ENCODE results near the gene PGBD4.
A peak's percentile ranks its signal among the peaks of the same experiment; 100 is the strongest.
"Not testable (repeated sequence)": the region's sequence is repeated elsewhere in the genome, so short reads cannot be mapped to it uniquely, and the experiment has no call there.

Gene PGBD4

GRCh38 chr15:34114215-34114614 lies 12.3 kb downstream of the PGBD4 start:
- ATAC-seq (no peak), DNase-seq (no peak)

GRCh38 chr15:34114739-34115138 lies 12.9 kb downstream of the PGBD4 start:
- no peak for ATAC-seq
- DNase-seq = no peak

GRCh38 chr15:34116620-34117019 lies 14.7 kb downstream of the PGBD4 start:
- DNase-seq (no peak), ATAC-seq (no peak)

- DNase-seq = no peak
- ATAC-seq = no peak
Observed at GRCh38 chr15:34119291-34119690, 17.4 kb downstream of the PGBD4 start.

GRCh38 chr15:34120420-34120819 lies 18.5 kb downstream of the PGBD4 start:
- not testable (repeated sequence) for ATAC-seq

GRCh38 chr15:34121786-34122185 lies 19.9 kb downstream of the PGBD4 start:
- ATAC-seq, DNase-seq: not testable (repeated sequence)

More at GRCh38 chr15:34120420-34120819, 18.5 kb downstream of the PGBD4 start:
- not testable (repeated sequence) for DNase-seq

GRCh38 chr15:34122771-34123183 lies 20.9 kb downstream of the PGBD4 start:
- no peak for DNase-seq
- no peak for ATAC-seq

GRCh38 chr15:34124651-34125050 lies 22.8 kb downstream of the PGBD4 start:
- no peak for DNase-seq

GRCh38 chr15:34125945-34126344 lies 24.1 kb downstream of the PGBD4 start:
- ATAC-seq = no peak
- DNase-seq = no peak

More at GRCh38 chr15:34124651-34125050, 22.8 kb downstream of the PGBD4 start:
- no peak for ATAC-seq

- DNase-seq = no peak
- ATAC-seq = no peak
Observed at GRCh38 chr15:34126522-34126921, 24.6 kb downstream of the PGBD4 start.

GRCh38 chr15:34128898-34129297 lies 27.0 kb downstream of the PGBD4 start:
- ATAC-seq (no peak), DNase-seq (no peak)

- DNase-seq (no peak), ATAC-seq (no peak)
Observed at GRCh38 chr15:34132881-34133280, 31.0 kb downstream of the PGBD4 start.

- DNase-seq = no peak
- ATAC-seq = no peak
Observed at GRCh38 chr15:34133511-34133910, 31.6 kb downstream of the PGBD4 start.

- DNase-seq = no peak
- ATAC-seq = no peak
Observed at GRCh38 chr15:34147371-34148140, 45.7 kb downstream of the PGBD4 start.

GRCh38 chr15:34154725-34155204 lies 52.9 kb downstream of the PGBD4 start:
- ATAC-seq (peak; percentile 59), DNase-seq (no peak)

GRCh38 chr15:34155859-34156258 lies 54.0 kb downstream of the PGBD4 start:
- ATAC-seq (no peak), DNase-seq (no peak)

Measured in stimulated activated naive CD8-positive, alpha-beta T cell treated with anti-CD3 and anti-CD28 coated beads, Interleukin-15, Interleukin-2, amounts not matched to agents 100 U/mL and 50 U/mL, for 24 hours (primary cell).